Spinal cord (tissue), 10 donors: Measurements from ENCODE around the gene GNG5. TPM values are rescaled to one million over a fixed set of nuclear protein-coding genes. Genes with fewer than 3 reads are reported as not detected.

ENCODE experiments used
- DNase-seq, 6 donors: peaks; one replicate each; pipeline versions ENCODE4 v3.0.0 to v3.0.0-alpha.2; 2013 to 2015; ENCODE audit warnings: low spot score in 6 of 6, low read depth in 4 of 6
- H3K27ac ChIP-seq: one replicate; pipeline ENCODE4 v1.5.1; 2013; ENCODE audit warnings: low read depth, low read length, control low read depth
- H3K27me3 ChIP-seq: one replicate; pipeline ENCODE4 v1.6.1; 2013; ENCODE audit warnings: low read length; ENCODE audit not compliant: control insufficient read depth, insufficient read depth
- H3K36me3 ChIP-seq: one replicate; pipeline ENCODE4 v1.6.1; 2013; ENCODE audit warnings: low read length; ENCODE audit not compliant: control insufficient read depth, insufficient read depth
- H3K4me1 ChIP-seq: one replicate; pipeline ENCODE4 v1.6.1; 2013; ENCODE audit warnings: low read length; ENCODE audit not compliant: control insufficient read depth, insufficient read depth
- H3K4me3 ChIP-seq: one replicate; pipeline ENCODE4 v1.5.1; 2013; ENCODE audit warnings: low read depth, low read length, control low read depth
- H3K9me3 ChIP-seq: one replicate; pipeline ENCODE4 v1.6.1; 2013; ENCODE audit warnings: low read length; ENCODE audit not compliant: control insufficient read depth, insufficient read depth
- WGBS: methylation state at CpG from one replicate; pipeline ENCODE4 v1.1.5; 2013; ENCODE audit warnings: missing lambda C conversion rate; ENCODE audit not compliant: insufficient coverage; 5-methylcytosine and 5-hydroxymethylcytosine counted together
- long read RNA-seq, 4 donors: transcript quantifications; one replicate each; lab custom pipeline, GENCODE V29; 2026
- polyA plus RNA-seq, 2 donors: library from polyadenylated mRNA; unstranded; fragments of 120-200 nt; gene quantifications; one replicate each; pipeline ENCODE4 v1.2.1, GENCODE V29; 2013; ENCODE audit not compliant: insufficient read length in 2 of 2
- total RNA-seq, 2 donors: library from RNA; depleted of rRNA in 1 of 2; stranded (reverse); fragments of 120-200 nt in 1 of 2; fragments of >200 nt in 1 of 2; gene quantifications; one replicate each; pipeline versions ENCODE4 v1.2.3 to v1.2.4, GENCODE V29; 2013 to 2014
- donor health status: healthy.

Gene GNG5
- total RNA-seq, result 10 to 100 TPM; 13.6 to 39.5 TPM
- 10 to 100 TPM; 80.4 to 93.1 TPM for polyA plus RNA-seq
- long read RNA-seq, donor 1, transcript GNG5-201 (3 exons, 920 nt), result major isoform, 104 of 174 reads
- long read RNA-seq, donor 1, partial matches to known transcripts, result 70 of 174 reads
- long read RNA-seq, donor 1, other reads (novel, unspliced or antisense), result 0 of 174 reads
- long read RNA-seq, donor 2, transcript GNG5-201 (3 exons, 920 nt), result major isoform, 69 of 69 reads
- long read RNA-seq, donor 2, partial matches to known transcripts, result 0 of 69 reads
- long read RNA-seq, donor 2, other reads (novel, unspliced or antisense), result 0 of 69 reads
- long read RNA-seq, donor 3, transcript GNG5-201 (3 exons, 920 nt), result major isoform, 87 of 87 reads
- long read RNA-seq, donor 3, partial matches to known transcripts, result 0 of 87 reads
- long read RNA-seq, donor 3, other reads (novel, unspliced or antisense), result 0 of 87 reads
- long read RNA-seq, donor 4, transcript GNG5-201 (3 exons, 920 nt), result major isoform, 203 of 204 reads
- long read RNA-seq, donor 4, partial matches to known transcripts, result 0 of 204 reads
- long read RNA-seq, donor 4, other reads (novel, unspliced or antisense), result 0 of 204 reads

- Histone ChIP-seq H3K27me3 (no peaks in the 10 kb centered on the region), H3K9me3 (no peaks in the 10 kb centered on the region), H3K4me1 (no peaks in the 10 kb centered on the region), H3K36me3 (no peaks in the 10 kb centered on the region), H3K27ac (peak within 1 kb of the TSS; percentile 95), H3K4me3 (peak within 1 kb of the TSS; percentile 72)
- DNase-seq, result peak; percentile 81 to 99 (median 92)
- WGBS, result 0% methylated on average over 57 of the region's 60 CpGs
Observed at GRCh38 chr1:84506002-84506728, at the start of gene GNG5, which contains the start of gene SPATA1. TSS of gene GNG5 (minus strand) at chr1:84506581. CDS start at chr1:84506091, 490 bp downstream. TSS of gene SPATA1 (plus strand) at chr1:84506386. CDS start at chr1:84516360, 9,974 bp downstream.

GRCh38 chr1:84550826-84551225 lies 44.4 kb upstream of the GNG5 start:
- Histone ChIP-seq H3K27me3 (no peaks in the 10 kb centered on the region), H3K36me3 (no peaks in the 10 kb centered on the region), H3K27ac (no peak overlapping the region), H3K4me1 (no peaks in the 10 kb centered on the region), H3K9me3 (no peaks in the 10 kb centered on the region), H3K4me3 (no peak overlapping the region)
- WGBS, result no CpG with 5 or more reads among the region's 2 CpGs
- DNase-seq, result peak in 1 of 6 donors; percentile 53

DNA sequence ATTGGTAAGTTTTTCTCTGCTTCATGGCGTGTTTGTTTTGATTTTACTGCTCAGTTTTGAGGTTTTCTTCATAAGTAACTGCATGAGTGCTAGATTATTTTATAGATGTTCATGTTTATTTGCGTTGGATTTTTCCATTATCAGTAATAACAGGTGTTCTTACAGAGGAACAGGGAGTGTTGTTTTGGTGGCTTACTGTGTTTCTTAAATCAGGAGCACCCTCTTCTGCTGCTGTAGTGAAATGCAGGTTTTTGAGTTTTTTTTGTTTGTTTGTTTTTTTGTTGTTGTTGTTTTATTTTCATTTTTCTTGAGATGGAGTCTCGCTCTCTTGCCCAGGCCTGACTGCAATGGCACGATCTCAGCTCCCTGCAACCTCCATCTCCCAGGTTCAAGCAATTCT lies 35.3 kb upstream of the GNG5 start:
- WGBS, result no CpG with 5 or more reads among the region's 4 CpGs
- H3K4me3 ChIP-seq, result no peak overlapping the region

GRCh38 chr1:84540759-84541158 lies 34.4 kb upstream of the GNG5 start:
- H3K27ac ChIP-seq, result no peak overlapping the region
- no peaks in the 10 kb centered on the region for H3K36me3 ChIP-seq
- H3K9me3 ChIP-seq, result no peaks in the 10 kb centered on the region
- no peak overlapping the region for H3K4me3 ChIP-seq
- no peaks in the 10 kb centered on the region for H3K4me1 ChIP-seq
- no peak for DNase-seq
- WGBS, result no CpG with 5 or more reads among the region's 1 CpG
- H3K27me3 ChIP-seq, result no peaks in the 10 kb centered on the region

More for the DNA sequence above, 35.3 kb upstream of the GNG5 start:
- Histone ChIP-seq H3K9me3 (no peaks in the 10 kb centered on the region), H3K27me3 (no peaks in the 10 kb centered on the region), H3K4me1 (no peaks in the 10 kb centered on the region), H3K36me3 (no peaks in the 10 kb centered on the region), H3K27ac (no peak overlapping the region)
- no peak for DNase-seq

- no CpG with 5 or more reads among the region's 3 CpGs for WGBS
- DNase-seq, result no peak
- Histone ChIP-seq H3K36me3 (no peaks in the 10 kb centered on the region), H3K27ac (no peak overlapping the region), H3K4me1 (no peaks in the 10 kb centered on the region), H3K4me3 (no peak overlapping the region), H3K9me3 (no peaks in the 10 kb centered on the region), H3K27me3 (no peaks in the 10 kb centered on the region)
Observed at GRCh38 chr1:84539972-84540371, 33.6 kb upstream of the GNG5 start.

GRCh38 chr1:84538599-84538998 lies 32.2 kb upstream of the GNG5 start:
- Histone ChIP-seq H3K36me3 (no peaks in the 10 kb centered on the region), H3K9me3 (no peaks in the 10 kb centered on the region)
- no peak for DNase-seq

GRCh38 chr1:84525779-84526178 lies 19.4 kb upstream of the GNG5 start:
- Histone ChIP-seq H3K27me3 (no peaks in the 10 kb centered on the region), H3K4me1 (no peaks in the 10 kb centered on the region), H3K9me3 (no peaks in the 10 kb centered on the region), H3K27ac (no peak overlapping the region), H3K4me3 (no peak overlapping the region), H3K36me3 (no peaks in the 10 kb centered on the region)
- no CpG with 5 or more reads among the region's 1 CpG for WGBS
- DNase-seq, result peak in 4 of 6 donors; percentile 23 to 84 (median 58)

More at GRCh38 chr1:84538599-84538998, 32.2 kb upstream of the GNG5 start:
- no peaks in the 10 kb centered on the region for H3K27me3 ChIP-seq
- H3K4me1 ChIP-seq, result no peaks in the 10 kb centered on the region
- no peak overlapping the region for H3K4me3 ChIP-seq
- no peak overlapping the region for H3K27ac ChIP-seq

DNA sequence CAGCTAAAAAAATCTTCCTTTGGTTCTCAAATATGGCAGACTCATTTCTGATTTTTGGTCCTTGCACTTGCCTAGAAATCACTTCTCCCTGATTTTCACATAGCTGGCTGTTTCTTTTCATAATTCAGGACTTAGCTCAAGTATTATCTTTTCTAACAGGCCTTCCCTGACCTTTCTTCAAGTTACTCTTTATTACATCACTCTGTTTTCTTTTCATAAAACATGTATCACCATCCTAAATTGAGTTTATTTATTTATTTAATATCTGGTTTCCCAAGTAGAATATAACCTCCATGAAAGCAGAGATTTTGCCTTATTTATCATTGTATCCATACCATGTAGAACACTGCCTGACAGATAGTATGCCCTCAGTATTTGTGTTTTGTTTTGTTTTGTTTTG lies 18.2 kb upstream of the GNG5 start:
- Histone ChIP-seq H3K27me3 (no peaks in the 10 kb centered on the region), H3K36me3 (no peaks in the 10 kb centered on the region), H3K9me3 (no peaks in the 10 kb centered on the region), H3K4me3 (no peak overlapping the region), H3K4me1 (no peaks in the 10 kb centered on the region), H3K27ac (no peak overlapping the region)
- no peak for DNase-seq

DNA sequence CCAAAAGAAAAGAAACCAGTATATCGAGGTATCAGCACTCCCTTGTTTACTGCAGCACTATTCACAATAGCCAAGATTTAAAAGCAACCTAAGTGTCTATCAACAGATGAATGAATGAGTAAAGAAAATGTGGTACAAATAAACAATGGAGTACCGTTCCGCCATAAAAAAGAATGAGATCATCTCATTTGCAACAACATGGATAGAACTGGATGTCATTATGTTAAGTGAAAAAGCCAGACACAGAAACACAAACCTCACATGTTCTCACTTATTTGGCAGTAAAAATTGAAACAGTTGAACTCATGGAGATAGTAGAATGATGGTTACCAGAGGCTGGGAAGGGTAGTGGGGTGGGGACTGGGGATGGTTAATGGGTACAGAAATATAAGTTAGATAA lies 4.3 kb upstream of the GNG5 start:
- Histone ChIP-seq H3K27ac (no peak overlapping the region), H3K4me3 (no peak overlapping the region), H3K4me1 (no peaks in the 10 kb centered on the region), H3K9me3 (no peaks in the 10 kb centered on the region), H3K27me3 (no peaks in the 10 kb centered on the region), H3K36me3 (no peaks in the 10 kb centered on the region)
- DNase-seq, result no peak
- no CpG with 5 or more reads among the region's 3 CpGs for WGBS
